ENCODE data around the gene PTRH1.

The PTRH1 gene

DNA sequence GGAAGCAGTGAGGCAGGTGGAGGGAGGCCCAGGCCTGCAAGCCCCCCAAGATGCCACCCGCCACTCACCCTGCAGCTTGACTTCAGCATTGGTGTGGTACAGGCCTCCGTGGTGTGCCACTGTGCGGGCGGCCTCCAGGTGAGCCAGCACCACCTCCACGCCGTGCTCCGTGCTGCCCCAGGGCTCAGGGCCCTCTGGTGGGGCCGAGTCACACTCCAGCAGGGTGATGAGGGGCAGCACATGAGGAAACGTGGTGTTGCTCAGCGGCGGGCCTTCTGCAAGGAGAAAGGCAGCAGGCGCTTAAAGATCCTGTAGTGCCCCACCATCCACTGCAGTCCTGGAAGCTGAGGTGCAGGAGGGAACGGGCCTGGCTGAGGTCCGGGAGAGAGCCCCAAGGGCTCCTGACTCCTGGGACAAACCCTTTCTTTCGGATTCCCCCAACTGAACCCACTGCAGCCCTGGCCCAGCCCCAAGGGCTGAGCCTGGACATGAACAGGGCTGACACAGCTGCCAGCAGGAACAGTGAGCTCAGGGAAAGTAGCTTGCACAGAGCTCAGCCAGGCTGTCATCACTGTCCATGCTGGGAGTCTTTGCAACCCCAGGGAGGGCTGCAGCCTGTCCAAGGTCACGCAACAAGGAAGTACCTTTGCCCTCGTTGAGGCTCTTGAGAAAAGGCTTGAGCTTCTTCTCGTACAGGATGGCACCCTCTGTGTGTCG lies 24.3 kb upstream of the PTRH1 start:
- DNase-seq: no peak

- DNase-seq: no peak
These were observed 23.2 kb upstream of the PTRH1 start for GRCh38 chr9:127738666-127739065.

DNA sequence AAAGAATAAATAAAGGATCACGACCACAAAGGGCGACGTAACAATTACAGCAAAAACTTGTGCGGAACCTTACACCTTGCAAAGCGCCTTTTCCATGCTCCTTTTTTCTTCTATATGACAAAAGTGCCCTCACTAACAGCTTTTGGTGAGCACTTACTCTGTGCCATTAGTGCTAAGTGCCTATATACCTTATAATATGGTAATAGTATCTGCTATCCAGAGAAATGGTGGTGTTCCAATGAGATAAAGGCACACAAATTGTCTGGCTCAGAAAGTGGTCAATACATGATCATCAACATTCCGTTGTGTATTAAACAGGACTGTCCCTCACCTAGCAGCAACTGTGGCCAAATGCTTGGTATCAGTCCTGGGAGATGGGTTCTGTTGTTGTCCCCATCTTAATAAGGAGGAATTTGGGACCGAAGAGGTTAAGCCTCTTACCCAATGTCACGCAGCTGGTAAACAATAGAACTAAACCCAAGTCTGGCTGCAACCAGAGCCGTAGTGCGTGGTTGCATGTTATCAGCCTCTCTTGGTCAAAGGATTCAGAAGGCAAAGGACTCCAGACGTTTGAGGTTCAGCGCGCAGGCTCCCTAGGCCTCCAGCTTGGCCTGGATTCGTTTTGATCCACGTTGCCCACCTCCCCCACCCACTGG lies 20.2 kb upstream of the PTRH1 start:
- no peak for DNase-seq

- peak; percentile 90 for DNase-seq
These were observed 19.5 kb upstream of the PTRH1 start, which contains the start of gene TOR2A for GRCh38 chr9:127734747-127735529. TSS of gene TOR2A (minus strand) at chr9:127735294. CDS start at chr9:127735270, 24 bp downstream.

DNA sequence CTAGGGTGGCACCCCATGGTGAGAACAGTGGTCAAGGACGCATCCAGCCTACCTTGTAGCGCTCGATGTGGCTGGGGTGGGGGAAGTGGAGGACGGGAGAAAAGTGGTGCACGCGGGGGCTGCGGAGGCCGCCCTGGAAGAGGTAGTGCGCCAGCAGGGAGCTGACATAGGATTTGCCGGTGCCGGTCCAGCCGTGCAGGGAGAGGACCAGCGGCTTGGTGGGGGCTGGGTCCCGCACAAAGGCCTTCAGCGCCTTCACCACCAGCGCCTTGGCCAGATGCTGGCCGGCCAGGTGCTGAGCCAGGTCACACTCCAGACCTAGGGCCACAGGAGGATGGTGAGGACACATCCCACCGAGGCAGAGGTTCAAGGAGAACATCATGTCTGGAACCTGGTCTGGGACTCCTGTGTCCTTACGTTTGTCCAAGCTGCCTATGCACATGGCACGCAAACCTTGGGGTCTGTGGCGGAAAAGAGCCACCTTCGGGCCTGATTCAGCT lies 18.8 kb upstream of the PTRH1 start:
- DNase-seq: no peak

DNA sequence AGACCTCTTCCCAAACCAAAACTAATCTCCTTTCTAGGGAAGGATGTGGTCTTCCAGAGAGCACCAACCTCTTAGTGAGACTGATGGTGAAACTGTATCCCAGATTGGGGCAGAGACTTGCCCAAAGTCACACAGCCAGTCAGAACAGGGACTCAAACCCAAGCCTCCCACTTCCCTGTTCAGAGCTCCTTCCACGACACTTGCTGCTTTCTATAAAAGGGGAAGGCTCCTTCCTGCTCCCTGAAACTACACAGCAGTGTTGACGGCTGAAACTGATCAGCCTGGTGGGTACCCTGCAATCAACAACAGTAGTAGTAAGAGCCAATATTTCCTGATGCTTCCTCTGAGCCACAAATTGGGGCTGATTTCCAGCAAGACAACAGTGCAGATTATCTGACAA lies 18.2 kb upstream of the PTRH1 start:
- no peak for DNase-seq

DNA sequence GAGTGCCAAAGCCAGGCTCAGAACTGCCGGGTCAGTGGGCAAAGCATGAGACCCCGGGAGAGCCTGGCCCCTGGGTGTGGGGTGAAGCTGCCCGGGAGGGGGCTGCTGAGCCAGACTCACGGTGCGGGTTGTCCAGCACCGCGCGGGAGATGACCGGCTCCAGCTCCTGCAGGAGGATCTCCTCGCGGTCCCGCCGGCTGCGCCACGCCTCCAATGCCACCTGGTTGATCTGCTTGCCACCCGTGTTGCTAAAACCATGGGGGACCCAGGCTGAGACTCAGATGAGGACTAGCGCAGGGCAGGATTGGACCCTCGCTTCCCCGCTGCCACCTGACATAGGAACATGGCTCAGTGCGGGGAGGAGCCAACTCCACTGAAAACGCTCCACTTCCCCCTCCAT lies 17.0 kb upstream of the PTRH1 start:
- no peak for DNase-seq

DNA sequence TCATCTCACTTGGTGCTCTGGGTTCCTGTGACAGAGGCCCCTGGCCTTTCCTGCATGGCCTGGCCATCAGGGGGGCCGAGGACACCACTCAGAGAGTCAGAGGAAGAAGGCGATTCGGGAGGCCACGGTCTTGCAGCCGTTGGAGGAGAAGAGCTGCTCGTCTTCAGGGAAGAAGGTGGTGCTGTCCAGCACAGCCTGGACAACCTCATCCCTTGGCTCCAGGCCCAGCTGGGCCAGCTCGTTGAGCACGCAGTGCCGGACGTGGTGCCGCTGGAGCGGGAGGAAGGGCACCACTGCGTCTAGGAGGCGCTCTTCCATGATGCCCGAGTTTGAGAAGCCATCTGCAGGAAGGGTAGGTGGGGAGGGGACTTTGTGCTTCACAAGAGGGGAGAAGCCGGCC lies 16.5 kb upstream of the PTRH1 start:
- no peak for DNase-seq

DNA sequence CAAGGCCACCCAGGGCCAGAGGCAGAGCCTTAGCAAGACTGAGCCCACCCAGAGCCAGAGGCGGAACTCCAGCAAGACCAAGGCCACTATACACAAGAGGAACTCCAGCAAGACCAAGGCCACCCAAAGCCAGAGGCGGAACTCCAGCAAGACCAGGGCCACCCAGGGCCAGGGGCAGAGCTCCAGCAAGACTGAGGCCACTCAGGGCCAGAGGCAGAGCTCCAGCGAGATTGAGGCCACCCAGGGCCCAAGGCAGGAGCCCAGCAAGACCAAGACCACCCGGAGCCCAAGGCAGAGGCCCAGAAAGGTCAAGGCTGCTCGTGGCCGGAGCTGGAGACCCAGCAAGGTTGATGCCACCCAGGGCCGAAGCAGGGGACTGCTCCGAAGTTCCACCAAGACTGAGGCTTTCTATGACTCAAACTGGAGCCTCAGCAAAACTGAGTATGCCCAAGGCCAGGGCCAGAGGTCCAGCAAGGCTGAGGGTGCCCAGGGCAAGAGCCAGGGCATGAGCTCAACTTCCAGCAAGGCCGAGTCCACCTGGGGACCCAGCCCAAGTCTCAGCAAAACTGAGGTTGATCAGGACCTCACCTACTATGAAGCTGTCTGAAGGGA lies 15.4 kb upstream of the PTRH1 start:
- DNase-seq: no peak

- DNase-seq: no peak
These were observed 14.8 kb upstream of the PTRH1 start for GRCh38 chr9:127730262-127730661.

GRCh38 chr9:127729522-127730256 lies 14.2 kb upstream of the PTRH1 start:
- DNase-seq: no peak

GRCh38 chr9:127728808-127729207 lies 13.3 kb upstream of the PTRH1 start:
- DNase-seq: no peak

- no peak for DNase-seq
These were observed 11.4 kb upstream of the PTRH1 start for GRCh38 chr9:127726871-127727270.

GRCh38 chr9:127724012-127724411 lies 8.5 kb upstream of the PTRH1 start:
- DNase-seq: no peak

- DNase-seq: peak; percentile 76
These were observed 8.0 kb upstream of the PTRH1 start for GRCh38 chr9:127723444-127723843.

DNA sequence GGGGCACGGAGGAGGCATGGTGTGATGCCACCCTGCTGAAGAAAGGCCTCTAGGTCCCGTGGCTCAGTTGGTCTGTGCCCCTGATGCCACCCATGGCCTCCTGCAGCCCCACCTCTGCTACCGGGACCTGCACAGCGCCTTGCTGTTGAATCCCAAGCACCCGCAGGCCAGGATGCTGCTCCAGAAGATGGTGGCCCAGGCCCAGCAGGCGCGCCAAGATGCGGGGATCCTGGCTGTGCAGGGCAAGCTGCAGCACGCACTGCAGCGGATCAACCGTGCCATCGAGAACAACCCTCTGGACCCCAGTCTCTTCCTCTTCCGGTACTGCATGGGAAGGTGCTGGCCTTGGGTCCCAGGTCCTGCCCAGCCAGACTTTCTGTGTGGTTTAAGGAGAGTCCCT lies 7.5 kb upstream of the PTRH1 start:
- no peak for DNase-seq

DNA sequence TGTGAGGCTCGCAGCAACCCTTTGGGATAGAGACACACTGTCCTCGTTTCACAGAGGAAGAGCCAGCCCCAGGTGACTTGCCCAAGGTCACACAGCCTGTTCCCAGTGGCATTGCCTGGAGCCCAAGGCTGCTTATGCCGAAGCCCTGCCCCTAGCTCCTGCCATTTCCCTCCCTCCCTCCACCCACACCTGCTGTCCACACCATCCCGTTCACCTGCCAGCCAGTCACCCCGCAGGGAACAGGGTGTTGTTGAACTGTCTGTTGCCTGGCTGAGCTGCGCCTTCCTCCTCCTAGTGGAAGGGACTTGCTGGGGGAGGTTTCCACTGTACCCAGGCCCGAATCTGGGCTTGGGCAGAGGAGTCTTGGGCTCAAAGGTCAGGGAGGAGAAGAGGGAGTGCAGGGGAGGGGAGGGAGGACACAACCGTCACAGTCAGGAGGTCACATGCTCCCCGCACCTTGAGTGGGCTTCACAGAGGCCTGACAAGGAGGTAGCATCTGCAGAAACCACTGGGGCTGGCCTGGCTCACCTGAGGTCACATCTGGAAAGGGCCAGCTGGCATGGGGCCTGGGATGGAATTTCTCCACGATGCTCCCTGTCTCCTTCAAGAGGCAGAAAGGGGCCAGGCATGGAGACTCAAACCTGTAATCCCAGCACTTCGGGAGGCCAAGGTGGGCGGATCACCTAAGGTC lies 6.7 kb upstream of the PTRH1 start:
- no peak for DNase-seq

DNA sequence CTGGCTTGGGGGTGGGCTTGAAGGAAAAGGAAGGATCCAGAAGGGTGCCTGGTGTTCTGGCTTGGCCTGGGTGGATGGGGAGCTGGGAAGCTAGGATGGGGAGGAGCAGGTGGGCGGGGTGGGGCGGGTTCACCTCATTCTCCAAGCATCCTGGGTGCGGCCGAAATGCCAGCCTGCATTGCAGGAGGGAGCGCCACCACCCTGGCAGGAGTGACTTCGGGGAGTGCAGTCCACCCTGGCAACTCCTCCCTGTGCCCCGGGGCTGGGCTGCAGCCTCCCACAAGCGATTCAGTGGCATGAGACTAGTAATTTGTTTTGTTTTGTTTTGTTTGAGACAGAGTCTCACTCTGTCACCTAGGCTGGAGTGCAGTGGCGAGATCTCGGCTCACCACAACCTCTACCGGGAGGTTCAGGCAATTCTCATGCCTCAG lies 5.9 kb upstream of the PTRH1 start:
- DNase-seq: no peak

DNA sequence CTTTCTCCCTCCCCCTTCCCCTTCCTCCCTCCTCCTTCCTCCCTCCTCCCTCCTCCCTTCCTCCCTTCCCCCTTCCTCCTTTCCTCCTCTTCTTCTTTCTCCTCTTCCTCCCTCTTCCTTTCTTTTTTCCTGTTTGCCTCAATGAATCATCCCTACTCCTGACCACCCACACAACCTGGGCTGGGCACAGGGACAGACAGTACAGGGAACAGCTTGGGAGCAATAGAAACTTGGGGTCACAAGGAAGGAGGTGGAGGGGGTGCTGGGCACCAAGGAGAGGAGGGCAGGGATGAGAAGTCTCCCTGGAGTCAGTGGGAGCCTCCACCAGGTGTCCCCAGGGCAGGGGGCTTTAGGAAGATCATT lies 5.4 kb upstream of the PTRH1 start:
- no peak for DNase-seq

- no peak for DNase-seq
These were observed 4.8 kb upstream of the PTRH1 start for GRCh38 chr9:127720031-127720864.

GRCh38 chr9:127717766-127718165 lies 2.3 kb upstream of the PTRH1 start:
- DNase-seq: no peak
